Measurements from ENCODE around the gene PINLYP.

GRCh38 chr19:43609872-43610271 lies 34.3 kb downstream of the PINLYP start:
- TF ChIP-seq POLR2A (IDR thresholded peaks at IDR 0.05; ENCODE audit: low read length) (no peak), GATA1 (IDR thresholded peaks at IDR 0.05; ENCODE audit: low read depth, low read length) (no peak)
